DND-41 (cell line): Measurements from ENCODE around the gene CDHR2.

Experiments
- EZH2 ChIP-seq: IDR thresholded peaks from 3 replicates; pipeline ENCODE4 v1.6.1; 2012; ENCODE audit warnings: borderline replicate concordance, low read depth, mild to moderate bottlenecking, moderate library complexity, low read length, inconsistent platforms; ENCODE audit not compliant: severe bottlenecking
- TF ChIP-seq, protein P1 (sequence below): IDR thresholded peaks from 2 replicates; pipeline ENCODE4 v1.5.1; 2012; ENCODE audit warnings: borderline replicate concordance, low read length, moderate library complexity, mild to moderate bottlenecking; ENCODE audit not compliant: poor library complexity, severe bottlenecking; ENCODE audit errors: extremely low read depth

DNA sequence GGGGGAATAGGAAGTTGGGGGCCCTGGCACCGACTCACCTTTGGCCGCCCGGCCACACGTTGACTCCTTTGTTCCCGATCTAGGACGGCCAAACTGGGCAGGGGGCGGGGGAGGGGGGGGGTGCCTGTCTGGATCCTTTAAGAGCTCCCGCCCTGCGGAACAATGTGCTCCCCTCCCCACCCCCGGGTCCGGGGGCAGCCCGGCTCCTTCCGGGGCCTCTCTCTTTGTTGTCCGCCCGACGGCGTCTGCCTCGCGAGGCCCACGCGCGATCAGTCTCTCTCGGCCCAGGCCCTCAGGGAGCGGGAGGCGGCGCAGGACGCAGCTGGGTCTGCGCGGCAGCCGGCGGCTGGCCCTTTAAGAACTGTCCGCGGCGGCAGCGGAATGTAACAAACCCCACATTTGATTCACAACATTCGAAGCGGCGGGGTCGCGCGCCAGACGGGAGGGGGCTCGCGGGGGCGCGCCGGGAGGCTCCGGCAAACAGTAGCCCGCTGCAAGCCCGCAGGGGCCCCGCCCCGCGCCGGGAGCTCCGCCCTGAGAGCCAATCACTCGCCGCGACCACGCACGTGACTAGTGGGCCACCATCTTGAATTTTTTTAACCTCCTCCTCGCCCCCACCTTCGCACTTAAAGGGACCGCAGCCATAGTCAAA, 12.1 kb upstream of the CDHR2 start, which contains the start of gene RNF44:
- TF ChIP-seq, protein P1, sequence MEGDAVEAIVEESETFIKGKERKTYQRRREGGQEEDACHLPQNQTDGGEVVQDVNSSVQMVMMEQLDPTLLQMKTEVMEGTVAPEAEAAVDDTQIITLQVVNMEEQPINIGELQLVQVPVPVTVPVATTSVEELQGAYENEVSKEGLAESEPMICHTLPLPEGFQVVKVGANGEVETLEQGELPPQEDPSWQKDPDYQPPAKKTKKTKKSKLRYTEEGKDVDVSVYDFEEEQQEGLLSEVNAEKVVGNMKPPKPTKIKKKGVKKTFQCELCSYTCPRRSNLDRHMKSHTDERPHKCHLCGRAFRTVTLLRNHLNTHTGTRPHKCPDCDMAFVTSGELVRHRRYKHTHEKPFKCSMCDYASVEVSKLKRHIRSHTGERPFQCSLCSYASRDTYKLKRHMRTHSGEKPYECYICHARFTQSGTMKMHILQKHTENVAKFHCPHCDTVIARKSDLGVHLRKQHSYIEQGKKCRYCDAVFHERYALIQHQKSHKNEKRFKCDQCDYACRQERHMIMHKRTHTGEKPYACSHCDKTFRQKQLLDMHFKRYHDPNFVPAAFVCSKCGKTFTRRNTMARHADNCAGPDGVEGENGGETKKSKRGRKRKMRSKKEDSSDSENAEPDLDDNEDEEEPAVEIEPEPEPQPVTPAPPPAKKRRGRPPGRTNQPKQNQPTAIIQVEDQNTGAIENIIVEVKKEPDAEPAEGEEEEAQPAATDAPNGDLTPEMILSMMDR, result no peak
- no peak for TF ChIP-seq EZH2
